ENCODE measurements around the gene PIGX.

- TF ChIP-seq CTCF (conservative IDR thresholded peaks at IDR 0.05) (no peak), ZFX (IDR thresholded peaks at IDR 0.05) (no peak)
Observed at GRCh38 chr3:196700801-196701200, 11.4 kb upstream of the PIGX start.
